ENCODE data around the gene PLA2G4A.

- TF ChIP-seq CTCF (IDR thresholded peaks at IDR 0.05 in 2 of 3, conservative IDR thresholded peaks at IDR 0.05 in 1 of 3; ENCODE audit: borderline replicate concordance in 1 of 3, insufficient read depth in 1 of 3, low read depth in 2 of 3, low read length in 2 of 3) (no peak), CEBPB (IDR thresholded peaks at IDR 0.05; ENCODE audit: low read depth) (no peak), JUND (IDR thresholded peaks at IDR 0.05) (no peak), POLR2AphosphoS5 (IDR thresholded peaks at IDR 0.05; ENCODE audit: low read depth, low read length) (no peak), POLR2A (IDR thresholded peaks at IDR 0.05; ENCODE audit: borderline replicate concordance, extremely low read depth, insufficient read depth, insufficient read length) (no peak), EZH2 (IDR thresholded peaks at IDR 0.05) (no peak), TCF7L2 (IDR thresholded peaks at IDR 0.05; ENCODE audit: borderline replicate concordance, extremely low read depth, insufficient read depth, insufficient read length) (no peak), ZFX (IDR thresholded peaks at IDR 0.05) (no peak)
Observed at GRCh38 chr1:186896211-186896610, 67.5 kb downstream of the PLA2G4A start.
